ENCODE measurements around the gene QSOX2.
"Not testable (repeated sequence)": the region's sequence is repeated elsewhere in the genome, so short reads cannot be mapped to it uniquely, and the experiment has no call there.

QSOX2 gene

DNA sequence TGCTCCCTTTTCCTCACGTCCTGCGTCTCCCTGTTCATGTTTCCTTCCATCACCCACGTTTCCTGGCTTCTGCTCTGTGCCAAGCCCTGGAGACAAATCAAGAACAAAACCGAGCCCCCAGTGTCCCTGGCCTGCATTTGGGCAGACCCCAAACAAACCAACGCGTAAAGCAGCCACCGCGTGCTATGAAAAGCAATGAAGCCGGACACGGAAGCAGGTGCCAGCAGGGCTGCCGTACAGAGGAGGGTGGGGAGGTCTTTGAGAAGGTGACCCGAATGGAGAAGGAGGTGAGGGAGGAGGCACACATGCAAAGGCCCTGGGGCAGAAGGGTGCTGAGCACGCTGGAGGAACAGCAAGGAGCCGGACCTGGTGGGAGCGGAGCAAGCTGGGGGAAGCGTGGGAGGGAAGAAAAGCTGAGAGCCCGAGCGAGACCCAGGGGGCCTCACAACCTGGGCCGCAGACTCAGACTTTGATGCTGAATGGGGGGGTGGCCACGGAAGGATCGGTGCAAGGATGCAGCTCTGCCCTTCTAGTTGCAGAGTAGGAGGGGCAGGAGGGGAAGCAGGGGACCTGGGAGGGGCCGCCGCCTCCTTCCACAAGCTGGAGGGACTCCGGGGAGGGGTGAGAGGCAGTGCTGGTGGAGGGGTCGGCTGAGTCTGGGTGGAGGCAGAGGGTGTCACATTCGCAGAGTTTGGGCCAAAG is 1.4 kb upstream of the QSOX2 start:
- no peak for DNase-seq (ENCODE audit: insufficient read length, low spot score)
- FAIRE-seq, result no peak
- TF ChIP-seq POLR2A (IDR thresholded peaks at IDR 0.05; ENCODE audit: low read depth, low read length), result no peak

DNA sequence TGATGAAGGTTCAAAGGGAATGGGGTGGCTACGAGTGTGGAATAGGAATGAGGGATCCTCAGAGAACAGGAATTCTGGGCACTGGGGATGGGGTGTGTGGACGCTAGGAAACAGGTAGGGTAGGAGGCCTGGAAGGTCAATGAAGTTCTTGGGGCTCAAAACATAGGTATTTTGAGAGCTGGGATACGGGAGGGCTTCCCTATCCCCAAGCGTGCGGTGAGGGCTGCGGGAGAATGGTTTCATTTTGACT is 718 bp downstream of the QSOX2 start:
- DNase-seq (ENCODE audit: insufficient read length, low spot score), result no peak
- no peak for FAIRE-seq
- TF ChIP-seq POLR2A (IDR thresholded peaks at IDR 0.05; ENCODE audit: low read depth, low read length), result no peak

DNA sequence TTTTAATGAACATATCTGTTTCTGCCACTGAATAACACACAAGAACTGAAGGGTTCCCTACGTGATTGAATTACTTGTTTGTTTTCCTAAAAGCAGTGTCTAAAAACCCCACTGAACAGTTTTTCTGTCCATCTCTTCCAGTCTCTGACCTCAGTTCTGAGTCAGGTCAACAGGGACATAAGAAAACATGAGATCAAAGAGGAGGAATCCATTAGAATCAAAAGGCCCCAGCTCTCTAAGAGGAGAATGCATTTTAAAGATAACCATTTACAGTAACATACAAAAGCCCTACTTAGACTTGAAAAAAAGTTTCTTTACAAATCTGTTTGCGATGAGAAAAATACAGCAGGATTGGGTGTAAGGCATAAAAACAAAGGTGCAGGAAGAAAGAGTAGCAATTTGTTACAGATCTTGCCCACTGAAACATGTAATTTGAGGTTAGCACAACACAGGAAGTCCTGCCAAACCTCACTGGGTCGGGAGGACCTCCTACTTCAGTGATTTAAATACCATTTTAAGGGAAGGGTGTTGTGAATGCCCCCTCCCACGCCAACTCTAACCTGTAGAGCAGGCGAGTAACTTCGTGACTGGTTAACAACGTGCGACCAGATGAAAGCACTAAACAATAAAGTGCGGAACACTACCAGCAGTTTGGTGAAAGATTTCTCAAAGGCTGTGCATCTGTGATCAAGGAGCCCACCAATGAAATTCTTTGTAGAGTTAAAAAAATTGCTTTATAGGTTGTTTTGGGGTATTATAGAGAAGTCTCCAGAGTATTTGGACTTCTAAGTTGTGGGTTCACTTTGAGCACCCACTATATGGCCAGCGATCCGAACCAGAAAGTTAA is 1.3 kb downstream of the QSOX2 start:
- no peak for TF ChIP-seq POLR2A (IDR thresholded peaks at IDR 0.05; ENCODE audit: low read depth, low read length)
- DNase-seq (ENCODE audit: insufficient read length, low spot score) (no peak), FAIRE-seq (no peak)

DNA sequence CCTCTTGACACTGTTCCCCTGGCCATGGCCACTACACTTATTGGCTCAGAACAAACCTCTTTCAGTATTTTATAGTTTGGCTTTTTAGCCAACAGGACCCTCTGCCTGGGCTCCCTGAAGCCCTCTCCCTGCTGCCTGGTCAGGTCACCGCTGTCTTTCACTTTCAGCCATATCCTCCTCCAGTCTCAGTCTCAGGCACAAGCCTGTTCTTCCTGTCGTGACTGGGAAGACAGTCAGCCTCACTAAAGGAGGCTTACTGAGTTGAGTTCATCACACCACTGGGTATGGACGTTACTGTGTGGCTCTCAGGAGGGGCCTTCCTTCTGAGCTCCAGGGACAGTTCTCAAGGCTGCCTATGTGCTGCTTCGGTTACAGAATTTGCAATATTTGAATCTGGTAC is 2.0 kb downstream of the QSOX2 start:
- FAIRE-seq, result no peak
- DNase-seq (ENCODE audit: insufficient read length, low spot score), result no peak
- TF ChIP-seq POLR2A (IDR thresholded peaks at IDR 0.05; ENCODE audit: low read depth, low read length), result no peak

DNA sequence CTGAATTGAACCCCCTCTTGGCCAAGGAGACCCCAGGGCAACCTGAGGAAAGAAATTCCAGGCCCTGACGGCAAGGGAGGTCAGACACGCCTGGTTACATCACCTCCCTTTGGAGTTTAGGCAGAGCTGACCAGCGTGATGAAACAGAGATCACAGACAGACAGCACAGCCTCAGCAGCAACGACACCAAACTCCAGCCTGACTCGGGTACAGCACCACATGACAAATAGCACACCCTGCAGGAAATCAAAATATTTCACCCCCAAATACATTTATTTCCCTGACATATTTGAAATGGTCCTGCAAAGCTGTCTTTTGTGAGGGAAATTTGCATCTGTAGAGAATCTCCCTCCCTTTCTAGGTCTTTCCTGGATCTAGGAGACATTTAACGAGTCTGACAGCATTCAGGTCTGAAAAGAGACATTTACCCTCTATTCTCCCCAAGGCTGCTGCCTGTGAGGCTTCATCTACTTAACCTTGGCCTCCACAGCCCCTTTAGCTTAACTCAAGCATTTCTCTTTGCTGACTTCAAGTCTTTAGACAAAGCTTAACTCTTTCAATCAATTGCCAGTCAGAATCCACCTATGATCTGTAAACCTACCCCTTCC is 2.6 kb downstream of the QSOX2 start:
- FAIRE-seq (no peak), DNase-seq (ENCODE audit: insufficient read length, low spot score) (no peak)
- TF ChIP-seq POLR2A (IDR thresholded peaks at IDR 0.05; ENCODE audit: low read depth, low read length), result no peak

DNA sequence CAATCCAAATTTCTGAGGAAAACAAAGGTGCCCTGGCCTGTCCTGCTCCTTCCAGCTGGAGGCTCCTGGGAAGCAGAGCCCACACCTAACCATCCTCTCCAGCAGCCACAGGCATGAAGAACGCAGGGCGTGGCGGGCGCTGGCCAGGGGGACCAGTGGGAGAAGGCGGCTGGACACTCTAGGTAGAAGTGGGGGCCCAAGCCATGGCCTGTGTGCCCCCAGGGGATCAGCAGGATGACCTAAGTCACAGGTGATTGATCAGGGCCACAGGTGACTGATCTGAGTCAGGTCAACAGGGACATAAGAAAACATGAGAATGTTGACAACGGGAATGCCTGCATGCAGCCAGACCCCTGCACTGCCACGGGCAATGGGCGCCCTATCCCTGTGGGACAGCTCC is 3.4 kb downstream of the QSOX2 start:
- no peak for TF ChIP-seq POLR2A (IDR thresholded peaks at IDR 0.05; ENCODE audit: low read depth, low read length)
- FAIRE-seq (no peak), DNase-seq (ENCODE audit: insufficient read length, low spot score) (no peak)

DNA sequence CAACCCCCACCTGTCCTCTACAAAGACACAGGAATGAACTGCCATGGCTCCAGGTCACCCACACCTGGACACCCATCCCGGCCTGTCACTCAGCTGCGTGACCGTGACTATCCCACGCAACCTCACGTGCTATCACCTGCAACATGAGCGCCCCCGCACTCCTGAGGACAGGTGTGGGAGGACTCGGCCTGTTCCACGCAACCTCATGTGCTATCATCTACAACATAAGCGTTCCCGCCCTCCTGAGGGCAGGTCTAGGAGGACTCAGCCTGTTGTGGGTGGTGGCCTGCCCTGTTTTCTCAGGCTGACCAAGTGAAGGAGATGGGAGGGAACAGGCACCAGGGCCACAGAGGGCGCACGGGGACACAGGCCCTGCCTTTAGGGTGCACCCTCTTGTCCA is 4.1 kb downstream of the QSOX2 start:
- FAIRE-seq (no peak), DNase-seq (ENCODE audit: insufficient read length, low spot score) (no peak)
- TF ChIP-seq POLR2A (IDR thresholded peaks at IDR 0.05; ENCODE audit: low read depth, low read length), result no peak

DNA sequence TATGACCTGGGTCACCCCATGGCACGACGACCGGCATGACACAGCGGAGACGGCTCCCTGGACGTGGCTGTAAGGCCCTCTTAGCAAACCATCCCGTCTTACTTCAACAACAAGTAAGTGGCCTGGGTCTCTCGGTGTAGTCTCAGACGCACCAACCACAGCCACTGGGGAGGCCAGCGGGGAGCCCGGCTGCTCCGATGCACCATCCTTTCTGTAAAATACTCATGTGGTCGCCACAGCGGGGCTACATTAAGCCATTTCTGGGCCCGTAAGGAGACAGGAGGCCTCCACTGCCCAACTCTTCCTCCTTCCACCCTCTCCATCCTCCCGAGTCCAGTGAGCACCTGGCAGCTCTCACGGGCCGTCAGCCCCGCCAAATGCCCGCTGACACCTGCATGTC is 4.7 kb downstream of the QSOX2 start:
- TF ChIP-seq POLR2A (IDR thresholded peaks at IDR 0.05; ENCODE audit: low read depth, low read length), result no peak
- FAIRE-seq (no peak), DNase-seq (ENCODE audit: insufficient read length, low spot score) (no peak)

DNA sequence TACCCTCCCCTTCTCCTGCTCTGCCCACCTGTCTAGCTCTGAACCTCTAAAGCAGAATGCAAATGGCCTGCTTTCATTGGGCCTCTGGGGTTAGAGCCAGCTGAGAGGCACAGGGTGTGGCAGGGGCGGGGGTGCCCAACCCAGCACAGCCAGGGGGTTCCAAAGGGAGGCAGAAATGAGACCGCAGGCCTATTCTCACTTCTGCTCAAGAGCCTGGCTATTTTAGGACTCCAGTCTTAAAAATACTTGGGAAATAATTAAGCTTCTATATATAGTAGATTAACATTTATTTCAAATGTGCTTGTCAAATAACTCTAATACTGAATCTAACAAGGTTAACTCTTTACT is 5.7 kb downstream of the QSOX2 start:
- DNase-seq (ENCODE audit: insufficient read length, low spot score) (no peak), FAIRE-seq (no peak)
- no peak for TF ChIP-seq POLR2A (IDR thresholded peaks at IDR 0.05; ENCODE audit: low read depth, low read length)

DNA sequence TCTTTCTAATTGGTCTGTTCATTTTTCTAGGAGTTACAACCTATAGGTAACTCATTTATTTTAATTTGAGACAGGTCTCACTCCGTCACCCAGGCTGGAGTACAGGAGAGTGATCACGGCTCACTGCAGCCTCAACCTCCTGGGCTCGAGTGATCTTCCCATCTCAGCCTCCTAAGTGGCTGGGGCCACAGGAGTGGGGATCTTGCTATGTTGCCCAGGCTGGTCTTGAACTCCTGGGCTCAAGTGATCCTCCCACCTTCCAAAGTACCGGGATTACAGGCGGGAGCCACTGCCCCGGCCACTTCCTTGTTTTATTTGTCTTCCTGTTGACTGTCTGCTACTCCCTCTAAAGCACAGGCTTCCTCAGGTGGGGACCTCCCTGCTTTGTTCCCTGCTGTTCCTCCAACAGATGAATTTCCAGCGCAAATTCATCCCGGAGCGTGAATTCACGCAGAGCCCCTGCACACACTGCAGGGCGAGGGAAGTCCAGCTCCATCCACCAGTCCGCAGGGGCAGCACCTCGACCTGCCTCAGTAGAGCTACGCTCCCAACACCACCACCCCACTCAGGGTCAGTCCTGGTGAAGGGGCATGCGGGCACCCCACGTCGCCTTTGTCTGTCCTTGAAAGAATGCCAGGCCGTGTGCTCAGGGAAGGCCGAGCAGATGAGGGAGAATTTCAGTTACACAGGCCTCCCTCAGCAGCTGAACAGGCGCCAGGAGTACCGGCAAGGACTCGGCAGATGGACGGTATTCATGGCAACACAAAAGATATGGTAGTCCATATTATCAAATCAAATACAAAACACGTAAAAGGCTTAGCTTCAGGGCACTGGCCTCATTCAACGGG is 6.3 kb downstream of the QSOX2 start:
- no peak for DNase-seq (ENCODE audit: insufficient read length, low spot score)
- FAIRE-seq, result no peak
- no peak for TF ChIP-seq POLR2A (IDR thresholded peaks at IDR 0.05; ENCODE audit: low read depth, low read length)

DNA sequence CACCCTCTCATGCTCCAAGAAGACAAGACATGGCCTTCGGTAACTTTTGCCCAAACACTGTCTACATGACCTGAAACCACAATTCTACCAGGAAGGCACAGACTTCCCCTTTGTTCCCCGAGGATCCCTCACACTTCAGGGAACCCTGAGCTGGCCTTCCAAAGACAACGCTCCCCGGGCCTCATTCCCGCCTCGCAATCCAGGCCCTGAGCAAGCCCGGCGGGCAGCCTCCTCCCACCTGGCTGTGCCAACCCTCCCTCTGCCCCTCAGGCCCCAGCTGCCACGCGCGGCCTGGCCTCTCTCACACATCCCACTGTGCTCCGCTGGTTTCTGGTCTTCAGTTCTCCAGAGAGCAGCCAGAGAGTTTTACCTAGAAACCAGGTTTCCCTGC is 7.3 kb downstream of the QSOX2 start:
- TF ChIP-seq POLR2A (IDR thresholded peaks at IDR 0.05; ENCODE audit: low read depth, low read length), result no peak
- FAIRE-seq, result no peak
- DNase-seq (ENCODE audit: insufficient read length, low spot score), result no peak

DNA sequence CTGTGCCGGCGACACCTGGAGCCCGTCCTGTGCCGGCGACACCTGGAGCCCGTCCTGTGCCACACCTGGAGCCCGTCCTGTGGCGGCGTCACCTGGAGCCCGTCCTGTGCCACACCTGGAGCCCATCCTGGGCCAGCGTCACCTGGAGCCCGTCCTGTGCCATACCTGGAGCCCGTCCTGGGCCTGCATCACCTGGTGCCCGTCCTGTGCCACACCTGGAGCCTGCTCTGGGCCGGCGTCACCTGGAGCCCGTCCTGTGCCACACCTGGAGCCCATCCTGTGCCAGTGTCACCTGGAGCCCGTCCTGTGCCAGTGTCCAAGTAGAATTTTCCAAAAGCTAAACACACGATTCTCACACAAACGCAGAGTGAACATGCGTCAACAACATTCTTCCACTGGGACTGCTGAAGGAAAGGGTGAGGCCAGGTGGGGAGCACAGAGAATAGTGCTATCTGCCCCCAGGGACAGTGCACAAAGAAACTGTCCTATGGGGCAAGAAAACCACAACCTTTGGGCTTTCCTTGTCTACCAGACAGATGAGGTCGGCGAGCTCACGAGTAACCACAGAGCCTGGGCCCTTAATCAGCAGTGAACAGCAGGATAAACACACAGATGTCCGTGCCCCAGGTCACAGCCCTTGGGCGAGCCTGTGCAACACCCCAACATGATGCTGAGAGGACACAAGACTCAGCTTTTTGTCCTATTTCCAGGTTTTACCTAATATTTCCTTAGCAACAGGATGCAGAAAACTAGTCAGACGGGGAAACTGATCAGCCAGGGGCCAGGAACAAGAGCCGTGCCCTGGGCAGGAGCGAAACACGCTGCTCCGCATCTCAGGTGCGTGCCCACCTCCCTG is 7.9 kb downstream of the QSOX2 start:
- TF ChIP-seq POLR2A (IDR thresholded peaks at IDR 0.05; ENCODE audit: low read depth, low read length), result no peak
- FAIRE-seq (no peak), DNase-seq (ENCODE audit: insufficient read length, low spot score) (no peak)

DNA sequence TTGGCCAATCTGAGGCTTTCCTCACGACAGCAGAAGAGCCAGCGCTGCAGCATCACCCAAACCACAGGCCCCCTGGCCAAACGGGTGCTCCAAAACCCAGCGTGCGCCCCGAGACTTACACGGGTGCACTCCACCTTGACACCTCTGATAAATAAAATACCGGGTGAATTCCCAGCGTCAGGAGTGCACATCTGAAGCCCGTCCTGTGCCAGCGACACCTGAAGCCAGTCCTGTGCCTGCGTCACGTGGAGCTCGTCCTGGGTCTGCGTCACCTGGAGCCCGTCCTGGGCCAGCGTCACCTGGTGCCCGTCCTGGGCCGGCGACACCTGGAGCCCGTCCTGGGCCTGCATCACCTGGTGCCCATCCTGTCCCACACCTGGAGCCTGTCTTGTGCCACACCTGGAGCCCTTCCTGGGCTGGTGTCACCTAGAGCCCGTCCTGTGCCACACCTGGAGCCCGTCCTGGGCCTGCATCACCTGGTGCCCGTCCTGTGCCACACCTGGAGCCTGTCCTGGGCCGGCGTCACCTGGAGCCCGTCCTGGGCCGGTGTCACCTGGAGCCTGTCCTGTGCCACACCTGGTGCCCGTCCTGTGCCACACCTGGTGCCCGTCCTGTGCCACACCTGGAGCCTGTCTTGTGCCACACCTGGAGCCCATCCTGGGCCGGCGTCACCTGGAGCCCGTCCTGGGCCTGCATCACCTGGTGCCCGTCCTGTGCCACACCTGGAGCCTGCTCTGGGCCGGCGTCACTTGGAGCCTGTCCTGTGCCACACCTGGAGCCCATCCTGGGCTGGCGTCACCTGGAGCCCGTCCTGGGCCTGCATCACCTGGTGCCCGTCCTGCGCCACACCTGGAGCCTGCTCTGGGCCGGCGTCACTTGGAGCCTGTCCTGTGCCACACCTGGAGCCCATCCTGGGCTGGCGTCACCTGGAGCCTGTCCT is 8.9 kb downstream of the QSOX2 start:
- not testable (repeated sequence) for FAIRE-seq; DNase-seq (ENCODE audit: insufficient read length, low spot score)

Measured in H54 (cell line).